ENCODE data around the gene SPOCD1. TPM values are rescaled to one million over a fixed set of nuclear protein-coding genes. Genes with fewer than 3 reads are reported as not detected.
A peak's percentile ranks its signal among the peaks of the same experiment; 100 is the strongest.

Gene SPOCD1
- total and polyA plus RNA-seq, 5 donors from 2014 or later = 1.1 TPM; not detected in 4

DNA sequence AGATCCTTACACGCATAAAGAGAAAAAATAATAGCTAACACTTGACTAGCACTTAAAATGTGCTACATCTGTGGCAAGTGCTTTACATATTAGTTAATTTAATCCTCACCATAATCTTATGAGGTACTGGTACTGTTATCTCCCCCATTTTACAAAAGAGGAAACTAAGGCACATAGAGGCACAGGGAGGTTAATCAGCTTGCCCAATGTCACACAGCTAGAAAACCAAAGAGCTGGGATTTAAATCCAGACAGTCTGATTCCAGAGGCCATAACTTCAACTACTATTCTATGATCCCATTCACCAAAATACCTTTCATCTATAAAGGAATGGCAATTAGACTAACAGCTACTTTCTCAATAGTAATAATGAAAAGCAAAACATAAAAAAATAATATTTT lies 11.7 kb downstream of the SPOCD1 start:
- DNase-seq = no peak
- Mint-ChIP-seq H3K4me3 (no peak overlapping the region), H3K27ac (no peak overlapping the region), H3K36me3 (no peaks in the 10 kb centered on the region), H3K9me3 (no peaks in the 10 kb centered on the region), H3K4me1 (peaks cover 0 to 18% (median 7%) of the 10 kb centered on the region in 4 donors), H3K27me3 (peaks cover 28% of the 10 kb centered on the region)
- H3K36me3 ChIP-seq (ENCODE audit: control insufficient read depth, insufficient read depth, low read length) = no peaks in the 10 kb centered on the region
- no peak for ATAC-seq (ENCODE audit: low read depth in 2 of 2)
- no peaks in the 10 kb centered on the region for H3K9me3 ChIP-seq (ENCODE audit: control insufficient read depth in 2 of 2, low read length in 2 of 2)
- peaks cover 4% of the 10 kb centered on the region for H3K4me1 ChIP-seq (ENCODE audit: control insufficient read depth, insufficient read depth, low read length, poor library complexity, severe bottlenecking)
- no peak overlapping the region for H3K4me3 ChIP-seq (ENCODE audit: low read depth, low read length)
- peaks cover 2% of the 10 kb centered on the region for H3K27me3 ChIP-seq (ENCODE audit: control insufficient read depth, insufficient read depth, low read length)
- no peak overlapping the region for H3K27ac ChIP-seq (ENCODE audit: insufficient read depth, low read length, poor library complexity, severe bottlenecking)

DNA sequence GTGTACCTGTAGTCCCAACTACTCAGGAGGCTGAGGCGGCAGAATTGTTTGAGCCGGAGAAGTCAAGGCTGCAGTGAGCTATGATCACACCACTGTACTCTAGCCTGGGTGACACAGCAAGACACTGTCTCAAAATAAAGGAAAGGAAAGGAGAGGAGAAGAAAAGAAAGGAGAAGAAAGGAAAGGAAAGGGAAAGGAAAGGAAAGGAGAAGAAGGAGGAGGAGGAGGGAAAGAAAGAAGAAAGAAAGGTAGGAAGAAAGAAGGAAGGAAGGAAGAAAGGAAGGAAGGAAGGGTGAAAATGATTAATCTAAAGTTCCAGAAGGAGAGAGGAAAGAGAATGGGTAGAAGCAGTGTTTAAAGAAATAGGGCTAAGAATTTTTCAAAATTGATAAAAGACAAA lies 12.2 kb downstream of the SPOCD1 start:
- no peak overlapping the region for H3K4me3 ChIP-seq (ENCODE audit: low read depth, low read length)
- H3K36me3 ChIP-seq (ENCODE audit: control insufficient read depth, insufficient read depth, low read length) = no peaks in the 10 kb centered on the region
- Mint-ChIP-seq H3K27me3 (peaks cover 28% of the 10 kb centered on the region), H3K36me3 (no peaks in the 10 kb centered on the region), H3K4me1 (peaks cover 0 to 18% (median 7%) of the 10 kb centered on the region in 4 donors), H3K27ac (no peak overlapping the region), H3K4me3 (no peak overlapping the region), H3K9me3 (no peaks in the 10 kb centered on the region)
- no peak overlapping the region for H3K27ac ChIP-seq (ENCODE audit: insufficient read depth, low read length, poor library complexity, severe bottlenecking)
- DNase-seq (no peak), ATAC-seq (ENCODE audit: low read depth in 2 of 2) (no peak)
- H3K27me3 ChIP-seq (ENCODE audit: control insufficient read depth, insufficient read depth, low read length) = peaks cover 2% of the 10 kb centered on the region
- H3K9me3 ChIP-seq (ENCODE audit: control insufficient read depth in 2 of 2, low read length in 2 of 2) = no peaks in the 10 kb centered on the region
- peaks cover 4% of the 10 kb centered on the region for H3K4me1 ChIP-seq (ENCODE audit: control insufficient read depth, insufficient read depth, low read length, poor library complexity, severe bottlenecking)

DNA sequence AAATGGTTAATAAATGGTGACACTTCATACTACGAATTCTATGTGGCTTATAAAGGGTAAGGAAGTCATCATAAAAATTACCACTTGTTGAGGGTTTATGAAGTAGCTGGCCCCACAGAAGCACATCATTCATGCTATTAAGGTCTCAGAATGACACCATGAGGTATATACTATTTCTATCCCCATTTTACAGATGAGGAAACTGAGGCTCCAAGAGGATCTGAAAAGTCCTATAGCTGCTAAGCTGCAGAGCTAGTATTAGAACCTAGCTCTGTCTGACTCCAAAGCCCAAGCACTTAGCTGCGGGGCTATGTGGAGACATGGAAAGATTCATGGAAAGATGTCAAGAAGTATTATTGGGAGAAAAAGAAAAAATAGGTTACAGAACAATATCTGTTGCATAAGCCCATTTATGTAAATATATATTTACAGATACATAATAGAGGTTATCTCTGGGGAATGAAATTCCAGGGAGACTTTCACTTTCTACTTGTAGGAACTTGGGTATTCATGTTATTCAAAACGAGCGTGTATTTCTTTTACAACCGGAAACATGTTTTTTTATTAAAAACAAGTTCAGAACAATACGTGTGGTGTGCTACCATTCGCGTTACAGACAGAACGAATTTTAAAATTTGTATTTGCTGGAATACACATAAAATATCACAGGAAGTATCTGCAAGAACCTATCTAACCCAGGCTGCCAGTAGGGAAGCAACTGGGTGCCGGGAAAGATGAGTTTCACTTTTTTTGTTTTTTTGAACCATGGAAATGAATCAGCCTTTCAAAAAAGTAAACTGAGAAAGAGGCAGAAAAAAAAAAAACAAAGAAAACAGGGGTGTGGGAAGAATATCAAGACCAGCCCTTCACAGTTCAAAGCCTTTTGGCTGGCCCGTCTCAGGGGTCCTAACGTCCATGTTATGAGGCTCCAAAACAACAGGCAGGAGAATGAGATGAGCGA lies 13.4 kb downstream of the SPOCD1 start:
- peaks cover 2% of the 10 kb centered on the region for H3K27me3 ChIP-seq (ENCODE audit: control insufficient read depth, insufficient read depth, low read length)
- peak overlapping the region; percentile 49 to 97 (median 75) for H3K27ac Mint-ChIP-seq
- no peaks in the 10 kb centered on the region for H3K36me3 Mint-ChIP-seq
- ATAC-seq (ENCODE audit: low read depth in 2 of 2) (no peak), DNase-seq (no peak)
- no peaks in the 10 kb centered on the region for H3K9me3 Mint-ChIP-seq
- peaks cover 0 to 13% (median 10%) of the 10 kb centered on the region in 4 donors for H3K4me1 Mint-ChIP-seq
- H3K36me3 ChIP-seq (ENCODE audit: control insufficient read depth, insufficient read depth, low read length) = no peaks in the 10 kb centered on the region
- H3K4me3 Mint-ChIP-seq = peak overlapping the region in 3 of 4 donors; percentile 35 to 71 (median 57)
- no peaks in the 10 kb centered on the region for H3K9me3 ChIP-seq (ENCODE audit: control insufficient read depth in 2 of 2, low read length in 2 of 2)
- H3K4me3 ChIP-seq (ENCODE audit: low read depth, low read length) = peak overlapping the region; percentile 11
- no peak overlapping the region for H3K27ac ChIP-seq (ENCODE audit: insufficient read depth, low read length, poor library complexity, severe bottlenecking)
- peaks cover 32% of the 10 kb centered on the region for H3K27me3 Mint-ChIP-seq
- peaks cover 4% of the 10 kb centered on the region for H3K4me1 ChIP-seq (ENCODE audit: control insufficient read depth, insufficient read depth, low read length, poor library complexity, severe bottlenecking)

DNA sequence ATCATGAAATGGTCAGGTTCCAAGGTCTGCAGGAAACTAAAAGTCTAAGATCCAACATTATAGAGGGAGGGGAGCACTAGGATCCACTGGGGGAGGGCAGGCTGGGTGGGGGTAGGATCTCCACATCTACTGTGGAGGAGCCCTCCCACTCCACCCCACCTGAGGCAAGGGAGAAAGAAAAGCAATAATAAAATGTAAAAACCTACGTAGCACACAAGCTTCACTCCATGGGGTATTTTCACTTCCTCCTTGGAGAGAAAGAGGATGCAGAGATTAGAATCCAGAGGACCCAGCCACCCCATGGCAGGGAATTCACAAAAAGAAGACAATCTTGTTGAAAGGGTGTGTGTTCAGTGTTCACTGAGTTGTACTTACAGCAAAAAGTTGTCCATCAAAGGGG lies 14.4 kb downstream of the SPOCD1 start:
- no peaks in the 10 kb centered on the region for H3K9me3 ChIP-seq (ENCODE audit: control insufficient read depth in 2 of 2, low read length in 2 of 2)
- DNase-seq = no peak

DNA sequence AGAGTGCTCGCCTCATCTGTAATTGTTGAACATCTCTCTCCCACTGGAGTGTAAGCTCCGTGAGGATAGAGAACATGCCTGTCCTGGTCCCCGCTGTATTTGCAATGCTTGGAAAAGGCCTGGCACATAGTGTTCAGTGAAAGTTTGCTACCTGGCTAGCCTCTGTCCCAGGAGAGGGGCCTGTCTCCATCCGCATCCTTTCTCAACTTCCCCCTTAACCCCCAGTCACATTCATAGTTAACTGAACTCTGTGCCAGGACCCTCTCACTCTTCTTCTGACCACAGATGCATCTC lies 15.2 kb downstream of the SPOCD1 start:
- H3K4me1 Mint-ChIP-seq = peaks cover 0 to 11% (median 9%) of the 10 kb centered on the region in 4 donors

More for the DNA sequence above, 14.4 kb downstream of the SPOCD1 start:
- H3K4me3 ChIP-seq (ENCODE audit: low read depth, low read length) = no peak overlapping the region
- Mint-ChIP-seq H3K27me3 (peaks cover 41% of the 10 kb centered on the region), H3K36me3 (no peaks in the 10 kb centered on the region), H3K4me1 (peaks cover 0 to 11% (median 9%) of the 10 kb centered on the region in 4 donors), H3K9me3 (no peaks in the 10 kb centered on the region), H3K4me3 (no peak overlapping the region), H3K27ac (peak overlapping the region in 2 of 3 donors; percentile 17 to 31)
- no peak for ATAC-seq (ENCODE audit: low read depth in 2 of 2)
- peaks cover 5% of the 10 kb centered on the region for H3K27me3 ChIP-seq (ENCODE audit: control insufficient read depth, insufficient read depth, low read length)
- H3K4me1 ChIP-seq (ENCODE audit: control insufficient read depth, insufficient read depth, low read length, poor library complexity, severe bottlenecking) = peaks cover 4% of the 10 kb centered on the region
- H3K36me3 ChIP-seq (ENCODE audit: control insufficient read depth, insufficient read depth, low read length) = no peaks in the 10 kb centered on the region
- no peak overlapping the region for H3K27ac ChIP-seq (ENCODE audit: insufficient read depth, low read length, poor library complexity, severe bottlenecking)

DNA sequence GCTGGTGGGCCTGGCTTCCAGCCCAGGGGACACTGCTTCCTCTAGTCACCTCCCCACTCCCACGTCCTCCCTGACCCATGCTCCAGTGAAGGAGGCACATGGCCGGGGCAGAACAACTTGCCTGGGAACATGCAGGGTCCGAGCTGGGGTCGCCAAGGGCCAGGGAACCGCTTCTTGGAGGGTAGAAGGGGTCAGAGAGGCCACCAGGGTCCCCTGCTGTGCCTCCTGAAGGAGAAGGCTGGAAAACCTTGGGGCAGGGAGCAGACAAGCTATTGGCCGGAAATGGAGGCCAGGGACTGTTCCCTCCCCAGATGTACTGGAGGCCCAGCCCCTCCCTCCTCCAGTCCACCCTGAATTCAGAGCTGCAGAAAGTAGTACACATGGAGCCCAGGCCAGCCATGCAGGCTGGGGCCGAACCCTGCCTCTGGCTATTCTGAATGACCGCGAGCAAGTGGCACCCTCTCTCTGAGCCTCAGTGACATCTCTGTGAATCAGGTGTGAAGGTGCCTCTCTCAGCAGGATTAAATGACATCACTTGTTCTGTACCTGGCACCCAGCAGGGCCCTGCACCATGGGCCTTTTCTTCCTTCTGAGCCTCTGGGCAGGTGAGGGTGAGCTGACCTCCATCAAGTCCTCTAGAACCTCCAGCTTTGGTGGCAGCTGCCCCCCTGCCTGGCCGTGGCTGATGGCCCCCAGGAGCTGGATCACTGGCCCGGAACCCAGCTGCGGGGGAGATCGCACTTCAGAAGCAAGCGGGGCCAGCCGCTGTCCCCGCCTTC lies 15.7 kb downstream of the SPOCD1 start:
- ATAC-seq (ENCODE audit: low read depth in 2 of 2) (no peak), DNase-seq (no peak)
- H3K4me1 ChIP-seq (ENCODE audit: control insufficient read depth, insufficient read depth, low read length, poor library complexity, severe bottlenecking) = peaks cover 4% of the 10 kb centered on the region
- no peaks in the 10 kb centered on the region for H3K9me3 ChIP-seq (ENCODE audit: control insufficient read depth in 2 of 2, low read length in 2 of 2)
- H3K27ac Mint-ChIP-seq = peak overlapping the region in 1 of 3 donors; percentile 16
- no peak overlapping the region for H3K27ac ChIP-seq (ENCODE audit: insufficient read depth, low read length, poor library complexity, severe bottlenecking)
- H3K9me3 Mint-ChIP-seq = no peaks in the 10 kb centered on the region
- H3K27me3 ChIP-seq (ENCODE audit: control insufficient read depth, insufficient read depth, low read length) = peaks cover 5% of the 10 kb centered on the region
- no peaks in the 10 kb centered on the region for H3K36me3 ChIP-seq (ENCODE audit: control insufficient read depth, insufficient read depth, low read length)
- H3K27me3 Mint-ChIP-seq = peaks cover 45% of the 10 kb centered on the region
- no peaks in the 10 kb centered on the region for H3K36me3 Mint-ChIP-seq
- no peak overlapping the region for H3K4me3 Mint-ChIP-seq
- H3K4me3 ChIP-seq (ENCODE audit: low read depth, low read length) = no peak overlapping the region
- H3K4me1 Mint-ChIP-seq = peaks cover 0 to 11% (median 9%) of the 10 kb centered on the region in 4 donors

More for the DNA sequence above, 15.2 kb downstream of the SPOCD1 start:
- no peak overlapping the region for H3K27ac ChIP-seq (ENCODE audit: insufficient read depth, low read length, poor library complexity, severe bottlenecking)
- Mint-ChIP-seq H3K4me3 (no peak overlapping the region), H3K27ac (peak overlapping the region in 2 of 3 donors; percentile 16 to 31), H3K27me3 (peaks cover 43% of the 10 kb centered on the region), H3K9me3 (no peaks in the 10 kb centered on the region), H3K36me3 (no peaks in the 10 kb centered on the region)
- no peaks in the 10 kb centered on the region for H3K36me3 ChIP-seq (ENCODE audit: control insufficient read depth, insufficient read depth, low read length)
- DNase-seq (no peak), ATAC-seq (ENCODE audit: low read depth in 2 of 2) (no peak)
- no peak overlapping the region for H3K4me3 ChIP-seq (ENCODE audit: low read depth, low read length)
- peaks cover 4% of the 10 kb centered on the region for H3K4me1 ChIP-seq (ENCODE audit: control insufficient read depth, insufficient read depth, low read length, poor library complexity, severe bottlenecking)
- H3K27me3 ChIP-seq (ENCODE audit: control insufficient read depth, insufficient read depth, low read length) = peaks cover 5% of the 10 kb centered on the region
- H3K9me3 ChIP-seq (ENCODE audit: control insufficient read depth in 2 of 2, low read length in 2 of 2) = no peaks in the 10 kb centered on the region

DNA sequence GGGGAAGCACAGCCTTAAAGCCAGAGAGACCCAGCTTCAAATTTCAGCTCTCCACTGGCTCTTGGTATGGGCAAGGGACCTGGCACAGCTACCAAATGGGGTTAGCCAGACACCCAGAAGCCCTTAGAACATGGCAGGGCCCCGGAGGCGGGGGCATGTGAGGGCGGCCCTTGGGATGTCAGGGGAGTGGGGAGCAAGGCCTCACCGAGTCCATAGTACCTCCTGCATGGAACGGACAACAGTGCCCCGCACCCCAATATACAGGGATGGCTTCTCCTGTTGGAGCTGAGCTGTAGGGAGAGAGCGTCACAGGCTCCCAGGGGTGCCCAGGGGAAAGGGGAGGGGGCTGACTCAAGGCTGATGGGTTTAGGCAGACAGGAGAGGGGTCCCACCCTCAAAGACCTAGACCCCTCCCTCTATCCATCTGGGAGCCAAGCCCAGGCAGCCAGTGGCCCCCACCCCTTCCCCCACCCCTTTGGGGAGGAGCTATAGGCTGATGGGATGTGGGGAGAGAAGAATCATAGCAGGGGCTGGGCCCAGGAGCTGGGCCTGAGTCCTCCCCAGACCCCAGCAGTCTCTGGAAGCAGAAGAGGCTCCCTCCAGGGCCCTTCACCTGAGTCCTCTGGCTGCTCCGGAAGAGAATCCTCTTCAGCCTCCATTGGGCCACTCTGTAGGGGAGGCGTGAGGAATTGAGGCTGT lies 16.5 kb downstream of the SPOCD1 start:
- ATAC-seq (ENCODE audit: low read depth in 2 of 2) (no peak), DNase-seq (no peak)
- no peak overlapping the region for H3K4me3 Mint-ChIP-seq
- peaks cover 42% of the 10 kb centered on the region for H3K27me3 Mint-ChIP-seq
- Histone ChIP-seq H3K36me3 (ENCODE audit: control insufficient read depth, insufficient read depth, low read length) (no peaks in the 10 kb centered on the region), H3K4me1 (ENCODE audit: control insufficient read depth, insufficient read depth, low read length, poor library complexity, severe bottlenecking) (peaks cover 4% of the 10 kb centered on the region), H3K9me3 (ENCODE audit: control insufficient read depth in 2 of 2, low read length in 2 of 2) (no peaks in the 10 kb centered on the region), H3K27ac (ENCODE audit: insufficient read depth, low read length, poor library complexity, severe bottlenecking) (no peak overlapping the region), H3K4me3 (ENCODE audit: low read depth, low read length) (no peak overlapping the region), H3K27me3 (ENCODE audit: control insufficient read depth, insufficient read depth, low read length) (peaks cover 5% of the 10 kb centered on the region)
- H3K9me3 Mint-ChIP-seq = no peaks in the 10 kb centered on the region
- peaks cover 0 to 11% (median 8%) of the 10 kb centered on the region in 4 donors for H3K4me1 Mint-ChIP-seq
- H3K27ac Mint-ChIP-seq = no peak overlapping the region
- H3K36me3 Mint-ChIP-seq = no peaks in the 10 kb centered on the region
